Measurements from ENCODE around the gene SLC6A16.
"Not testable (repeated sequence)": the region's sequence is repeated elsewhere in the genome, so short reads cannot be mapped to it uniquely, and the experiment has no call there.

The SLC6A16 gene

DNA sequence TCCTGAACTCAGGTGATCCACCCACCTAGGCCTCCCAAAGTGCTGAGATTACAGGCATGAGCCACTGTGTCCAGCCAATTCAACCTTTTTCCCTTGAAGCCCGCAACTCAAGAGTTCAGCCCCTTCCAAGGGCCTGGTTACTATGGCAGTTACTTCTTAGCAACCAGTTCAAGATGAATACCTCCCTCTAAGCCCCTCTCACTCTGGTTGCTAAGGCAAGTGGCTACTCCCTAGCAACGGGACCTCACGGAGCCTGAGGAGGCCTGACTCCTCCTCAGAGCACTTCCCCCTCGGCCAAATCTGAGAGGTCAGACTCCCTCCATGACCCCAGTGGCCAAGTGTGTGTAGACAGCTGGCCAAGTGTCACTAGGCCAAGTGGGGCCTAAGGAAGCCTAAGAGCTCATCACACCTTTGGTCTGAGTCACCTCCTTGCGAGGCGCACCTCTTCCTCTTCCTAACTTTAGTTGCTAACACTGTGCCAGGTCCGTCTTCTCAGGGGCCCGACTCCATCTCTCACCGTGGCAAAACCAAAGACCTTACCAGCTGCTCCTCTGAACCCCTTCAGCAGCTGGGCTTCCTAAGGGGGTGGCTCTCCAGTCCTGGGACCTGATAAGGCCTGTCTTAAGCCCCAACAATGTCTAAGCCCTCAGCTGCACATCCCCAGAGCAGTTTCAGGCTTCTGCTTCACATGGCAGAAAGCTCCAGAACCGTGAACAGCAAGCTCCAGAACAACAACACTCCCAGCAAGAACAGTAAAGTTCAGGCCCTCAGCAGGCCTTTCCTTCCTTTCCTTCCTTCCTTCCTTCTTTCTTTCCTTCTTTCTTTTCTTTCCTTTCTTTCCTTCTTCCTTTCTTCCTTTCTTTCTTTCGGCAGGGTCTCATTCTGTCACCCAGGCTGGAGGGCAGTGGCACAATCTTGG, 19.8 kb upstream of the SLC6A16 start:
- no peak for DNase-seq

DNA sequence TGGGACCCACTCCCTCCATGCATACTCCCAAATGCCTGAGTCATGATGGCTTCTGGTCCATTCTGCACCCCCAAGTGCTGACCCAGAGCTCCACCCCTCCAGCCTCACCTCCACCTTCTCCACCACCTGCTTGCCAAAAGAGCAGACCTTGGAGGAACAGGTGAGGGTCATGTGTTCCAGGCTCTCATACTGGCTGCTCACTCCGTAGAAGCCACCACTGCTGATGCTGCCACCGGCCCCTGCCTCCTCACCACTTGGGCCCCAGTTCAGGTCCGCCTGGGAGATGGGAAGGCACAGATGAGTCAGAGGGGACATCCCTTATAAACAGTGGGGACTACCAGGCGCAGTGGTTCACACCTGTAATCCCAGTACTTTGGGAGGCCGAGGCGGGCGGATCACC, 18.1 kb upstream of the SLC6A16 start:
- DNase-seq = no peak

DNA sequence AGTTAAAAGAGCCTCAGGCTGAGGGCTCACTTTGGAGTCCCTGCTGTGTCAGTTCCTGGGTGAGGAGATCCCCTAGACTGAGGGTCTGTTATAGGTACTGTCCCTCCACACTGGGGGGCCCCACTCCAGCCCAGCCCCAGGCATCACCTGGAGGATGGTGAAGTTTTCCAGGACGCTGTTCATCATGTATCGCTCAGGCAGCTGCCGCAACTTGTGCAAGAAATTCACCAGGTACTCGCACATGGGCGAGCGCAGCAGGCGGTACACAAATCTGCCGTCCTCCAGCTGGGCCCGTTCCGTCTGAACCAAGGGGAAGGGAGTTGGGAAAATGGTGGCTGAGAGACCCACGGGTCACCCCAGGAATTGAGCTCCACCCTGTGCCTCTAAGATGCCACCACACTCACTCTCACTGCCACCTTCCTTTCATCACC, 17.3 kb upstream of the SLC6A16 start:
- DNase-seq = no peak

DNA sequence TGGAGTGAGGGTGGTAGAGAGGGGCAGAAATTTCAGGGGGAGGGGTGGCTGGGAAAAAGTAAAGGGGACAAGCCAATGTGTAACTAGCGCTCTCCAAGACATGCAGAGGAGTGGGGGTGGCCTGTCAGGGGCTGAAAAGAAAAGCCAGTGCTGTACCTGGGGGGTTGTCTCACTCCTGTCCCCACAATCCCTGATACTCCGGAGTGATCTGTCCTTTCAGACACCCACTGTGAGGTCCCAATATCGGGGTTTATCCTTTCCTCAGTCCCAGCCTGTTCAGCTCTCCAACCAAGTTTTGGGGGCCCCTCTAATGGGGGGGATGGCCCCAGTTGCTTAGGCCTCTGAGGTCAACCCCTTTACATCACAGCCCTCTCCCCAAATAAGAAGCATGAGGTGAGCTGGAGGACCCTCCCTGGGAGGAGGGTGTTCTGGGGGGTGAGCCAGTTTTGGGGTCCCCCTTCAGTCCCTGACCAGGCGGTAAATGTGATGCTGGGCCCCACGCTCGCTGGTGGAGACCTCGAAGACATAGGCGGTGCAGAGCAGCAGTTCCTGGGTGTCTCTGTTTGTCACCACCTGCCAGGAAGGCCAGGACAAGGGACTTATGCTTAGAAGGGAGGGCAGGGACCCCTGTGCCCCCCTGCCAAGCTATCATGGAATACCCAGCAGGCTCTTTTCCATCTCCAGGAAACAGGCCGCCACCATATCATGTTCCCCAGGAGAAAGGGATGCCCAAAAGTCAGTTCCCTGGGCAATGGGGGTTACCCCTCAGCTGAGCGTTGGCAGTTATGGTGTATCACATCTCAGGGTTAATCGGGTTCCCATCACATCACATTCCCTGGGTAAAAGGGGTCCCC, 16.1 kb upstream of the SLC6A16 start:
- DNase-seq = no peak

DNA sequence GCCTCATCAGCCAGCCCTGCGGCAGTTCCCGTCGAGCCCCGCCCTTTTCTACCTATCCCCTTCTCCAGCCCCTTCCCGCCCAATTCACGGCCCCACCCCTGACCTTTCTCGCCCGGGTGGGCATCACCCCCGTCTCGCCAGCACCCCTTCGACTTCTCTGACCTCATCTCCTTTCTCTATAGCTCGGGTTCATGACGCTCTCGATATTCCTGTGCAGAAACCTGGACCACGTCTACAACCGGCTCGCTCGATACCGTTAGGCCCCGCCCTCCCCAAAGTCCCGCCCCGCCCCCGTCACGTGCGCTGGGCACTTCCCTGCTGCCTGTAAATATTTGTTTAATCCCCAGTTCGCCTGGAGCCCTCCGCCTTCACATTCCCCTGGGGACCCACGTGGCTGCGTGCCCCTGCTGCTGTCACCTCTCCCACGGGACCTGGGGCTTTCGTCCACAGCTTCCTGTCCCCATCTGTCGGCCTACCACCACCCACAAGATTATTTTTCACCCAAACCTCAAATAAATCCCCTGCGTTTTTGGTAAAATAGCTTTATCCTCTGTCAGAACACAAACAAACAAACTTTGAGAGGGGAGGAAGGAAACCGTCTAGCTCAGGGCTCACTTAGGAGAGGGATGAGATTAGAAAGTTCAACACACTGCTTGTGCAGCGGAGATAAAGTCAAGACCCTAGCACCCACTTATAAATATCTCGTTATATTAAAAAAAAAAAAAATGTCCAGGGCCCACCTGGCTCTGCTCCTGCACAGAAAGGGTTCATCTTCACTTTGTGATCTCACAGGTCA, 15.3 kb upstream of the SLC6A16 start:
- peak; percentile 29 for DNase-seq

DNA sequence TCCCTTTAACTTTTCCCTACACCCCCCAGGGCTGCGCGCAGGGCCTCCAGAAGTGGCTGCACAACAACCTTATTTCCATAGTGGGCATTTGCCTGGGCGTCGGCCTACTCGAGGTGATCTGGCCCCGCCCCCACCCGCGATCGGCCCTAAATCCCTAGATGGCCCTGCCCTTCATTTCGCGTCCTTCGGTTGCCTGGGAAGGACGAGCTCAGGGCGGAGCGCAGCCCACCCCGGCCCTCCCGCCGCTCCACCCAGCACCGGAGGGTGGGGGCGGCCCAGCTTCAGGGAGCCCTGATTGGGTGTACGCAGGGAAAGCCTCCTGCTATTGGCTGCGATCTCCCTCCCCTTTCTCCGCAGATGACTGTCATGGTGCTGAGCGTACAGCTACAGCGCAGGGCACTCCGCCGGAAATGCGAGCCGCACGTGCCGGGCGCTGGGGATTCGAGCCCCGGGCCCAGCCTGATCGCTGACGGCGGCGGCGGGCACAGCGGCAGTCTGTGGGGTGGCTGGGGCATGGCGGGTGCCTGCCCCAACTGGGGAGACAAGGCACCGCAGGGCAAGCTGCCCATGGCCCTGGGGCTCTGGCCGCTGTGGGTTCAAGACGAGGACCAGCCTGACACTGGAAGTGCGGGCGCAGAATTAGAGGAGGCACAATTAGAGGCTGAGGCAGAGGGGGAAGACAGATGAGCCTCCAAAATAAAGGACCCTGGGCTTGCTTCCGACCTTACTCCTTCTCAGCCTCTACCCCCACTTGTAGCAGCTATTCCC, 14.5 kb upstream of the SLC6A16 start:
- no peak for DNase-seq

DNA sequence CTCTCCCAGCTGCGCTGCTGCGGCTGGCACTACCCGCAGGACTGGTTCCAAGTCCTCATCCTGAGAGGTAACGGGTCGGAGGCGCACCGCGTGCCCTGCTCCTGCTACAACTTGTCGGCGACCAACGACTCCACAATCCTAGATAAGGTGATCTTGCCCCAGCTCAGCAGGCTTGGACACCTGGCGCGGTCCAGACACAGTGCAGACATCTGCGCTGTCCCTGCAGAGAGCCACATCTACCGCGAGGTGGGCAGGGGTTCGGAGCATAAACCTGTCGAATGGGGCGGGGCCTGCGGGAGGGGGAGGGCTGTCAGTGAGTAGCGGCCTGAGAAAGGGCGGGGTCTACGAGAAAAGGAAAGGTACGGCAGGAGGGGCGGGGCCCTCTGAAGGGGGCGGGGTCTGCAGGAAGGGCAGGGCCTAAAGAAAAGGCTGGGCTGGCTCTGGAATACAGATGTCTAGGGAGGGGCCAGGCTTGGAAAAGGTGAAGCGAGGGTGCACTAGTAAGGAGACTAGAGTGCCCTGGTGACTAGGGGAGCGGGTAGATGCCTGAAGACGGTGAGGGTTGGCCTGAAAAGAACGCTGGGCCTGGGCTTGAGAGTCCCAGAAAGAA, 13.8 kb upstream of the SLC6A16 start:
- no peak for DNase-seq

DNA sequence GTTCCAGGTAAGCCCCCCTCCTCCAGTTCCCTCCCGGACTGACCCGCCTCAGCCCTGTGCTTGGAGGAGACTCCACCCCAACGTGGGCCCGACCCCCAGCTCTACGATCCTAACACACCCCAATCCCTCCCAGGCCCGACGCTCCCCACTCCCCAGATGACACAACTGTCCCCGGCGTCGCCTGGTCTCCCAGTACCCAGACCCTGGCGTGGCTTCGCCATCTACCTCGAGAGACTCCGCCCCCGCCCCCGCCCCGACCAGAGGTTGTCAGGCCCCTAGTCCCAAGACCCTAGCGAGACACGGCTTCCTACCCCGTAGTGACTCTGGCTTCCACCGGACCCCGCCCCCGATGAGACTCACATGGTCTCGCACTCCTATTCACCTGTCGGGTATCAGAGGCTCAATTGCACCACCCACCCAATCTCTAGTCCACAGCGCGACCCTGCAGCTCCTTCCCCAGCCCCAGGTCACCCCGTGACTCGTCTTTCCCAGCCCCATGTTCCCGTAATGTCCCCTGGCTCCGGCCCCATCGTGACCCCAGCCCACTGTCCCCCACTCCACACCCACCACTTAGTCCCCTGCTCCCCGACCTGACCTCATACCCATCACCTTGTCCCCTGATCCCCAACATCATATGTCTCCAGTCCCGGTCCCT, 13.2 kb upstream of the SLC6A16 start:
- no peak for DNase-seq

DNA sequence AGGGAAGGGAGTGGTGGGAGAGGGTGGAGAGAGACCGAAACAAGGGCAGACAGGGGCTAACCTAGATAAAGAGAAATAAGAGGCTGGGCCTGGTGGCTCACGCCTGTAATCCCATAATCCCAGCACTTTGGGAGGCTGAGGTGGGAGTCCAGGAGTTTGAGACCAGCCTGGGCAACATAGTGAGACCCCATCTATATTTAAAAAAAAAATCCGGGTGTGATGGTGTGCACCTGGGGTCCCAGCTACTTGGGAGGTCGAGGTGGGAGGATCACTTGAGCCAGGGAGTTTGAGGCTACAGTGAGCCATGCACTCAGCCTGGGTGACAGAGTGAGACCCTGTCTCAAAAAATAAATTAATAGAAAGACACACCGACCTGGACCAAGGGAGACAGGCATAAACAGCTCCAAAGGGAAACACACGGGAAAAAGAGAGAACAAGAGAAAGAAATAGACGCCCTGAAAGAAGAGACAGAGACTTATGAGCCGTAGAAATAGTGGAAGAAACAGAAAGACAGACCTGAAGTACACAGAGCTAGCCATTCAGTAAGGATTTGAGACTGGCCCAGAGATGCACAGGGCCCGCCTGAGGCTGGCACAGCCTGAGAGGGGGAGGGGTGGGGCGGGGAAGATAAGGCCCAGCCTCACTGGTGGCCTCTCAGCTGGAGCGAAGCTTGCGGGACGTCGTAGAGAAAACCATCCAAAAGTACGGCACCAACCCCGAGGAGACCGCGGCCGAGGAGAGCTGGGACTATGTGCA, 12.5 kb upstream of the SLC6A16 start:
- no peak for DNase-seq

DNA sequence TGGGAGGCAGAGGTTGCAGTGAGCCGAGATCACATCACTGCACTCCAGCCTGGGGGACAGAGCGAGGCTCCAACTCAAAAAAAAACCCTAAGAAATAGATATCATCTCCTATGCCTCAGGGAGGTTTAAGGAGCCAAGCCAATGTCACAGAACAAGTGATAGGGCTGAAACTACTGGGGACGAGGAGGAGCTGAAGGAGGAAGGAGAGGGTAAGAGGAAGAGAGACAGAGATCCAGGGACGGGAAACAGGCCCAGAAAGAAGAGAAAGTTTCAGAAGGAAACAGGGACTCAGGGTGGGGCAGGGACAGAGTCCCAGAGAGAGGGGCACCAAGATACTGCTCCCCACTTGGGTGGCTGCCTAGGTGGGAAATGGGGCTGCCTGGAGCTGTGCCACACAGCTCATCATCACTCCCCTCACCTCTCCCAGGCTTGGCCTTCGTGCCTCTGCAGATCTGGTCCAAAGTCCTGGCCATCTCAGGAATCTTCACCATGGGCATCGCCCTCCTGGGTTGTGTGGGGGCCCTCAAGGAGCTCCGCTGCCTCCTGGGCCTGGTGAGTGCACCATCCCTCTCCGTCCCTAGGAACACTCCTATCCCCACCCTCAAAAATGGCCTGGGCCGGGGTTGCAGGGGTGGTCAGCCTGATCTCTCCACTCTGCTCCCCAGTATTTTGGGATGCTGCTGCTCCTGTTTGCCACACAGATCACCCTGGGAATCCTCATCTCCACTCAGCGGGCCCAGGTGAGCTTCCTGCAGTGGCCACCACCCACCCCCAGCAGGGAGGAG, 11.7 kb upstream of the SLC6A16 start:
- no peak for DNase-seq

DNA sequence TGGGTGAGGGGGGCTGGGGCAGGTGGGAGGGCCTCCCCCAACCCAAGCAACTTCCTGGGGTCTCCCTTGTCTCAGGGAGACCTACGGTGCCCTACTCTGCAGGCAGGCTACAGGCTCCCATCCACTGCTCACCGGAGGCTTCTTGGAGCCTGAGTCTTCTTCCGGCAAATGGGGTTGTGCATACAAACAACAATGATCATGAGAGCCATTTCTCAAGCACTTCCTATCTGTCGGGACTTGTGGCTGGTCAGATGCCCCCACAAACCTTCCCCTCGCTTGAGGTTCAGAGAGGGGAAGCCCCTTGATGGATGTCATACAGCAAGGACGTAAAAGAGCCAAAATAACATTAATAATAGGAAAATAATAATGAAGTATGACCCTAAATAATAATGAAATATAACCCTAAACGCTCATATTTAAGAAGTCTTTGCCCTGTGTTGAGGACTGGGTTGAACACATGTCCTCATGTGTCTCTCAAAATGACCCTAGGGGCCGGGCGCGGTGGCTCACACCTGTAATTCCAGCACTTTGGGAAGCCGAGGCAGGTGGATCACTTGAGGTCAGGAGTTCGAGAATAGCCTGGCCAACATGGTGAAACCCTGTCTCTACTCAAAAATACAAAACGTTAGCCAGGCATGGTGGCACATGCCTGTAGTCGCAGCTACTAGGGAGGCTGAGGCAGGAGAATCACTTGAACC, 10.9 kb upstream of the SLC6A16 start:
- peak; percentile 52 for DNase-seq

DNA sequence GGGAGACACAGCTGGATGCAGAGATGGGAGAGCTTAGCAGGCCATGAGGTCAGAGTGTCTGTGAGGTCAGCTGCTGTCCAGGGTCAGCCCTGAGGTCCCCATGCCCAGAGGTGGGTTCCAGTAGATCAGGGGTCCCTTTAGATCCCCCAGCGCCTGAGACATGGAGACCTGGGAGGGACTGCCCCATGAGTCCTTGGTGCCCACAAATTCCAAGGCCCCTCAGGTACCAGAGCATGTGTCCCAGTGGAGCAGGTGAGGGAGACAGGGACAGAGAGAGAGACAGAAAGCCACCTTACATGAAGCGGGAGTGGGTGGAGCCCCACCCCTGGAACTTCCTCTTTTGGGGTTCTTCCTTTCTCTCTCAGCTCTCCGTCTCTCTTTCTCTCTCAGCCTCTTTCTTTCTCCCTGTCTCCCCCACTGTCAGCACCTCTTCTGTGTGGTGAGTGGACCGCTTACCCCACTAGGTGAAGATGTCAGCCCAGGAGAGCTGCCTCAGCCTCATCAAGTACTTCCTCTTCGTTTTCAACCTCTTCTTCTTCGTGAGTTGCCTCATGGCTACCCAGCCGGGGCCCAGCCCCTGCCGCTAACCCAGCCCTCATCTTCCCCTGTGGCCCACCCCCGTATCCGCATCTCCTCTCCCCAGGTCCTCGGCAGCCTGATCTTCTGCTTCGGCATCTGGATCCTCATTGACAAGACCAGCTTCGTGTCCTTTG, 10.2 kb upstream of the SLC6A16 start, which contains the start of gene CD37:
TSS of gene CD37 (plus strand) at position 336 of the 713 bp plus-strand sequence. CDS start at position 471, 135 bp downstream.
- DNase-seq = peak; percentile 54

DNA sequence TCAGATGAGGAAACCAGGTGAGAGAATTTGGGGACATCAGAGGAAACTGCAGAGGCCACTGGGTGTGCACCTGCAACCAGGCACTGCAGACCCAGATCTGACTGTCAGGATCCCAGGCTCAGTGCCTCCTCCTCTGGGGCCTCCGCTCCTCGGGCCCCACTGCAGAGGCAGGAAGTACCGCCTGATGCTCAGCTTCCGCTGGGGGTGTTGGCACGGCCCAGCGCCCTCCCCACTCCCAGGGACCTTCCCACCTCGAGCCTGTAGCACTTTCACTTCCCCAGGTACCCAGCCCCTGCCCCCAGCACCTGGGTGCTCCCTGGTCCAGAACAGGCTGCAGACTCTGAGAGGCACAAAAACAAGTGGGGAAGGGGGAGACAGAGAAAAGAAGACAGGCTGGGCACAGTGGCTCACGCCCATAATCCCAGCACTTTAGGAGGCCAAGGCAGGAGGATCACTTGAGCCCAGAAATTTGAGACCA, 8.9 kb upstream of the SLC6A16 start:
- peak; percentile 75 for DNase-seq

DNA sequence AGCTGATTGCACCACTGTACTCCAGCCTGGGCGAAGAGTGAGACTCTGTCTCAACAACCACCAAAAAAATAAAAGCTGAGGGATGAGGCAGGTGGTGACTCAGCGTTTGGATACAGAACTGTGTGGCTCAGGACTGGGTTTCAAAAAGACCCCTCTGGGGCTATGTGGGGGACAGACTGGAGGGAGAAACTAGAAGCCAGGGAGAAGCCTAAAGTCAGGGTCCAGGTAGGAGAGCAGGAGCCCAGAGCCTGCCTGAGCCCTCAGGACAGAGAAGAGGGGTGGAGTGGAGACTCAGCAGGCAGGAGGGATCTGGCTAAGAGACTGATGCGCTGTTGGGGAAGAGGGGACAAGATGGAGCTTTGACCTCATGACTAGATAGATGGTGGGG, 8.4 kb upstream of the SLC6A16 start:
- DNase-seq = no peak

DNA sequence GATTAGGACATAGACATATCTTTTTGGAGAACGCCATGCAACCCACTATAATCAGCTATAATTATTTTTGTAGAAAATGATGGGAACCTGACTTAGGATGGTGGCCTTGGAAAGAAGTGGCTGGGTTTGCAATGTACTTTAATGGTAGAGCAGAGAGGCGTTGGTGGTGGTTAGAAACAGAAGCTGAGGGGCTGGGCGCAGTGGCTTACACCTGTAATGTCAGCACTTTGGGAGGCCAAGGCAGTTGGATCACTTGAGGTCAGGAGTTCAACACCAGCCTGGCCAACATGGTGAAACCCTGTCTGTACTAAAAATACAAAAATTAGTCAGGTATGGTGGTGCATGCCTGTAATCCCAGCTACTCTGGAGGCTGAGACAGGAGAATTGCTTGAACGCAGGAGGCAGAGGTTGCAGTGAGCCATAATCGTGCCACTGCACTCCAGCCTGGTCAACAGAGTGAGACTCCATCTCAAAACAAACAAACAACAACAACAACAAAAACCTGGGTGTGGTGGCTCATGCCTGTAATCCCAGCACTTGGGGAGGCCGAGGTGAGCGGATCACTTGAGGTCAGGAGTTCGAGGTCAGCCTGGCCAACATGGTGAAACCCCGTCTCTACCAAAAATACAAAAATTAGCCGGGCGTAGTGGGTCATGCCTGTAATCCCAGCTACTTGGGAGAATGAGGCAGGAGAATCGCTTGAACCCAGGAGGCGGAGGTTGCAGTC, 7.9 kb upstream of the SLC6A16 start:
- DNase-seq = not testable (repeated sequence)

DNA sequence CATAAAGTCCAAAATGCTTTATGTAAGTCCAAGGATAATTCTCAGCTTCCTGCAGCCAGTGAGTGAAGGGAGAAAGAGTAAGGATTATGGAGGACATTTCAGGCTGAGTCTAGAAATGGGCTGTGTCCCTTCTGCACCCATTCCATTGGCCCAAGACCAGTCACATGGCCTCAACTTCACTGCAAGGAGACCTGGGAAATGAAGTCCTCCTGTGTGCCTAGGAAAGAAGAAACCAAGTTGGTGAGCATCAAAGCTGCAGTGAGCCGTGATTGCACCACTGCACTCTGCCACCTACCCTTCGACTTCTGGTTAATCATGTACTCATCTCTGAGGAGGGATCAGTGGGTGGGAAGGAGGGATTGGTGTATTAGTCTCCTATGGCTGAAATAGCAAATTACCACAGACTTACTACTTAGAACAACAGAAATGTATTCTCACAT, 6.6 kb upstream of the SLC6A16 start:
- peak; percentile 76 for DNase-seq

DNA sequence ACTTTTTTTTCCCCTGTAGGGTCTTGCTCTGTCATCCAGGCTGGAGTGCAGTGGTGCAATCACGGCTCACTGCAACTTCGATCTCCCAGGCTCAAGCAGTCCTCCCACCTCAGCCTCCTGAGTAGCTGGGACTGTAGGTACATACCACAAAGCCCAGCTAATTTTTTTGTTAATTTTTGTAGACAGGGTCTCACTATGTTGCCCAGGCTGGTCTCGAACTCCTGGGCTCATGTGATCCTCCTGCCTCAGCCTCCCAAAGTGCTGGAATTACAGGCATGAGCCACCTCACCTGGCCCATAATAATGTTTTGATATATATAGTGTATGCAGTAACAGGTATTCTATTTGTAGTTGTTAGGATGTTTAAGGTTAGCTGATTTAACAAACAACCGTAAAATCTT, 6.2 kb upstream of the SLC6A16 start:
- not testable (repeated sequence) for DNase-seq
